Lower lobe of right lung (tissue), 2 donors: Measurements from ENCODE around the gene FAM89A. TPM values are rescaled to one million over a fixed set of nuclear protein-coding genes. Genes with fewer than 3 reads are reported as not detected.

Source experiments
- ATAC-seq, 2 donors: fragments of 200-7000 bp; cut with Tn5 transposase; one replicate each; pipeline ENCODE4 v1.9.1; 2020 to 2022; ENCODE audit warnings: mild to moderate bottlenecking in 2 of 2, moderate library complexity in 2 of 2
- DNase-seq: peaks from one replicate; pipeline ENCODE4 v3.0.0-alpha.2; 2020
- H3K27ac ChIP-seq: fragments of 200-600 bp; one replicate; pipeline ENCODE4 v1.8.0; 2022
- H3K27me3 ChIP-seq: fragments of 200-600 bp; one replicate; pipeline ENCODE4 v1.8.0; 2022; ENCODE audit warnings: low read depth
- H3K36me3 ChIP-seq: fragments of 200-600 bp; one replicate; pipeline ENCODE4 v1.8.0; 2022; ENCODE audit warnings: mild to moderate bottlenecking
- H3K4me1 ChIP-seq: fragments of 200-600 bp; one replicate; pipeline ENCODE4 v1.8.0; 2022
- H3K4me3 ChIP-seq: fragments of 200-600 bp; one replicate; pipeline ENCODE4 v1.8.0; 2022; ENCODE audit warnings: mild to moderate bottlenecking
- H3K9me3 ChIP-seq: fragments of 200-600 bp; one replicate; pipeline ENCODE4 v1.8.0; 2022
- CTCF ChIP-seq: fragments of 200-600 bp; IDR thresholded peaks from one replicate; pipeline ENCODE4 v1.8.0; 2022; ENCODE audit warnings: antibody characterized with exemption, mild to moderate bottlenecking
- intact Hi-C: fragments of 100-400 bp; cut with DNase I; formaldehyde crosslinking; loops from one replicate; pipeline ENCODE4 v1.11.0; 2022
- total RNA-seq: library from RNA; stranded (reverse); fragmentation: NEBNext Ultra II Directional; extraction: Animal tissue kit (Norgen Biotek cat#: 25700); gene quantifications from one replicate; pipeline ENCODE4 v1.2.1, GENCODE V29; 2021
- donor health status: DM: no; HTN: yes; CAD: no; lungs with severe emphysema.

FAM89A gene
- total RNA-seq, 1 donor from 2014 or later, result 54.6 TPM

DNA sequence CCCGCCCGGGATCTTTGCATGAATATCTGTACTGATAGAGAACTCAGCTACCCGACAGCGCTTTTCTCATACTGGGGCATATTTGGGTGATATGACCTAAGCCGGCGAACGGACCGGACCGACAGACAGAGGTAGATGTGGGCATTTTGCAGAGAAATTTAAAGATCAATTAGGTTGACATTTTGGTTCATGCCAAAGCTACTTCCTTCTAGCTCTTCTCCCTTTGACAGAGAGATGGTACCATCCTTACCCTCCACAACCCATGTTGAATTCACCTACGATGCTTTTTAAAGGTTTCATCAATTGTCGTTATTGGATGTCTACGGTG, 60.7 kb downstream of the FAM89A start:
- peaks cover 24% of the 10 kb centered on the region for H3K36me3 ChIP-seq
- H3K4me3 ChIP-seq, result peak overlapping the region; percentile 73
- intact Hi-C loops, result no loop called here
- no peaks in the 10 kb centered on the region for H3K9me3 ChIP-seq
- ATAC-seq (no peak), DNase-seq (no peak)
- peaks cover 38% of the 10 kb centered on the region for H3K4me1 ChIP-seq
- peak overlapping the region; percentile 78 for H3K27ac ChIP-seq
- no peak for TF ChIP-seq CTCF
- no peaks in the 10 kb centered on the region for H3K27me3 ChIP-seq

GRCh38 chr1:230978491-230979388, 61.3 kb downstream of the FAM89A start, which contains the start of the genes ARV1 and TTC13:
Gene ARV1 (plus strand): TSS chr1:230979094. CDS start chr1:230979106, 12 bp downstream.
Gene TTC13 (minus strand): TSS chr1:230978861. CDS start chr1:230978830, 31 bp downstream.
- intact Hi-C loops, result no loop called here
- Histone ChIP-seq H3K27me3 (no peaks in the 10 kb centered on the region), H3K27ac (peak within 1 kb of the TSS; percentile 78), H3K4me3 (peak within 1 kb of the TSS; percentile 73), H3K9me3 (no peaks in the 10 kb centered on the region), H3K36me3 (peaks cover 24% of the 10 kb centered on the region), H3K4me1 (peaks cover 38% of the 10 kb centered on the region)
- peak; percentile 29 for TF ChIP-seq CTCF
- ATAC-seq, result peak; percentile 99 to 100
- DNase-seq, result peak; percentile 100

DNA sequence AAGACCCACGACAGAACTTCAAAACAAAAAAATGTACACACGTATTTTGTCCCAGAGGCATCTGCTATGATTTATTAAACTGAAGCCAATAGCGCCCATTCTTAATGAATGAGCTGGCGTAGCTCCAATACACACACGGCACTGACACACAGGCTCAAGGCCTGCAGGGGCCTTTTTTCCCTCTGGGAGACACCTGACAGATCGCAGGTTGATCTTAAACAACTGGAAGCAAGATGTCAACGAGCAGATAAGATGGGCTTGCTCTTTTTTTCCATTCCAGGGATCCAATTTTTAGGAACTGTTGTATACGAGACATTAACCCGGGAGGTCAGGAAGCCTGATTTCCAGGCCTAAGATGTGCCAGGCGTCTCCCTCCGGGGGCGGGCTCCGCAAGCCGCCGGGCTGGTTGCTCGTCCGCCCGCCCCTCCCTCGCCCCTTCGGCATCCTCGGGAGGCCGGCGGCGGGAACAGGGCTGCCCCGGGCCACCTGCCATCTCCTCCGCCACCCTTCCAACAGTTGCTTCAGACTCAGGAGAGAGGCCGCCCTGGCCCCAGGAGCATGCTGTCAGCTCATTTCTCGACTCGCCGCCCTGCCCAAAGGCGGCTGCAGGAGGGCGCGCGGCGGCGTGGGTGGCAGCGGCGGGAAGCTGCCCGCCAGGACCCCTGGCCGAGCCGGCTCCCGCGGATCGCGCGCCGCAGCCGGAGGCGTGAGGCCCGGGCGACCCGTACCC, 62.1 kb downstream of the FAM89A start:
- Histone ChIP-seq H3K27ac (peak overlapping the region; percentile 78), H3K4me3 (peak overlapping the region; percentile 73), H3K4me1 (peaks cover 45% of the 10 kb centered on the region), H3K27me3 (no peaks in the 10 kb centered on the region), H3K9me3 (no peaks in the 10 kb centered on the region), H3K36me3 (peaks cover 24% of the 10 kb centered on the region)
- TF ChIP-seq CTCF, result no peak
- intact Hi-C loops, result no loop called here
- peak; percentile 2 to 4 for ATAC-seq
- peak; percentile 53 for DNase-seq

DNA sequence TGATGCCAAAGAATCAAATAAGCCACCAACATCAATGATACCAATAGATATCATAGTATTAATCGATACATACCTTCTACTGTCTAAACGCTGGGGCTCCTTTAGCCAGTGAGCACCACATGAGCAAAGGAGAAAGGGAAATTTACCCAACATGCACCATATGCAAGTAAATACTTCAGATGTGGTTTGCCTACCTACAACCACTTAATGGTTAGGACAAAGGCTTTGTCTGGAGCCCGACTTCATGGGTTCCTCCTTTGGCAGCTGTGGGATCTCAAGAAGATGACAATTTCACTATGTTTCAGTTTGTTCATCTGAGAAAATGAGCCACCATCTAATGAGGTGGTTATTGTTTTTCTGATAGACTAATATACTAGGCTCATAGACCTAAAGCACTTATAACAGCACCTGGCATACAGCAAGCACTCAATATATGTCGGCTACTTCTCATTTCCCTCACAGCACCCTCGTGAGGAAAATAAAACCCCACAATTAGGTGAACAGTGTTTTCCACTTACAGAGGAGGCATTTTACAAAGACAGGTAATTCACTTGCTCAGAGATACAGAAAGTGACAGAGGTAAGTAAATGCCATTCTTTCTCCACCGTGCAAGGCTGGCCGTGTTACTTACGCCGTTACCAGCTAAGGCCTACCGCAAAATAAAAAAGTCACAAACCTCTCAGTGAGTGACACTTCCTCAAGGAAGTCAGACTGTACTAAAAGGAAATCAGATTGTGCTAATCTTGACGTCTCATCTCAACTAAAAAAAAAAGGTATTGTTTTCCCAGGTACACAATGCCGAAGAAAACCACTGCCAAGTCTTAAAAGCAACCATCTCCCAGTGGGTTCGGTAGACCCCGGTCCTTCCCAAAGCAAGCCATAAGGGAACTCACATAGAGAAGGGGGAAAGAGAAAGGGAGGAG, 63.0 kb downstream of the FAM89A start:
- Histone ChIP-seq H3K36me3 (peaks cover 24% of the 10 kb centered on the region), H3K27me3 (no peaks in the 10 kb centered on the region), H3K4me3 (peak overlapping the region; percentile 73), H3K9me3 (no peaks in the 10 kb centered on the region), H3K27ac (peak overlapping the region; percentile 78), H3K4me1 (peaks cover 49% of the 10 kb centered on the region)
- TF ChIP-seq CTCF, result no peak
- DNase-seq (no peak), ATAC-seq (no peak)
- intact Hi-C loops, result no loop called here

GRCh38 chr1:230976360-230976759, 63.7 kb downstream of the FAM89A start:
- no peak for TF ChIP-seq CTCF
- H3K4me1 ChIP-seq, result peaks cover 51% of the 10 kb centered on the region
- H3K27me3 ChIP-seq, result no peaks in the 10 kb centered on the region
- peaks cover 16% of the 10 kb centered on the region for H3K36me3 ChIP-seq
- intact Hi-C loops, result no loop called here
- no peak overlapping the region for H3K4me3 ChIP-seq
- ATAC-seq, result no peak
- DNase-seq, result no peak
- H3K27ac ChIP-seq, result no peak overlapping the region
- H3K9me3 ChIP-seq, result no peaks in the 10 kb centered on the region
